ENCODE data around the gene RWDD2A. TPM values are rescaled to one million over a fixed set of nuclear protein-coding genes. Genes with fewer than 3 reads are reported as not detected.
A peak's percentile ranks its signal among the peaks of the same experiment; 100 is the strongest.

Gene RWDD2A
- total RNA-seq, 2 experiments from 2014 or later = 1.5 to 1.6 TPM

GRCh38 chr6:83193747-83194566, 800 bp downstream of the RWDD2A start:
- ChIA-PET POLR2A (interaction anchor here (0.6 to 1.3 kb wide), 2 partner anchors 128 to 129 kb away, joined by 3 read pairs; partner anchors contain the start of gene UBE3D), CTCF (interaction anchor here (1.7 to 9.7 kb wide), 3 partner anchors 15 to 128 kb away, joined by 5 to 70 read pairs (median 11); partner anchors contain the start of genes DOP1A and UBE3D)
- ATAC-seq (peak; percentile 7), DNase-seq (peak; percentile 15)
- no peak overlapping the region for H3K27ac Mint-ChIP-seq
- intact Hi-C loops (cut with micrococcal nuclease) = loop anchor here (5.0 kb wide), 1 partner anchor 127 kb away; the partner anchor contains the start of genes DOP1A and UBE3D
- peaks cover 14% of the 10 kb centered on the region for H3K36me3 Mint-ChIP-seq (ENCODE audit: low read depth)
- TF ChIP-seq, protein P1, sequence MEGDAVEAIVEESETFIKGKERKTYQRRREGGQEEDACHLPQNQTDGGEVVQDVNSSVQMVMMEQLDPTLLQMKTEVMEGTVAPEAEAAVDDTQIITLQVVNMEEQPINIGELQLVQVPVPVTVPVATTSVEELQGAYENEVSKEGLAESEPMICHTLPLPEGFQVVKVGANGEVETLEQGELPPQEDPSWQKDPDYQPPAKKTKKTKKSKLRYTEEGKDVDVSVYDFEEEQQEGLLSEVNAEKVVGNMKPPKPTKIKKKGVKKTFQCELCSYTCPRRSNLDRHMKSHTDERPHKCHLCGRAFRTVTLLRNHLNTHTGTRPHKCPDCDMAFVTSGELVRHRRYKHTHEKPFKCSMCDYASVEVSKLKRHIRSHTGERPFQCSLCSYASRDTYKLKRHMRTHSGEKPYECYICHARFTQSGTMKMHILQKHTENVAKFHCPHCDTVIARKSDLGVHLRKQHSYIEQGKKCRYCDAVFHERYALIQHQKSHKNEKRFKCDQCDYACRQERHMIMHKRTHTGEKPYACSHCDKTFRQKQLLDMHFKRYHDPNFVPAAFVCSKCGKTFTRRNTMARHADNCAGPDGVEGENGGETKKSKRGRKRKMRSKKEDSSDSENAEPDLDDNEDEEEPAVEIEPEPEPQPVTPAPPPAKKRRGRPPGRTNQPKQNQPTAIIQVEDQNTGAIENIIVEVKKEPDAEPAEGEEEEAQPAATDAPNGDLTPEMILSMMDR (IDR thresholded peaks at IDR 0.05) = no peak
- peak overlapping the region; percentile 96 for H3K4me3 Mint-ChIP-seq
- H3K4me1 Mint-ChIP-seq (ENCODE audit: low read depth) = peaks cover 44% of the 10 kb centered on the region
- no peaks in the 10 kb centered on the region for H3K9me3 Mint-ChIP-seq
- no peaks in the 10 kb centered on the region for H3K27me3 Mint-ChIP-seq

DNA sequence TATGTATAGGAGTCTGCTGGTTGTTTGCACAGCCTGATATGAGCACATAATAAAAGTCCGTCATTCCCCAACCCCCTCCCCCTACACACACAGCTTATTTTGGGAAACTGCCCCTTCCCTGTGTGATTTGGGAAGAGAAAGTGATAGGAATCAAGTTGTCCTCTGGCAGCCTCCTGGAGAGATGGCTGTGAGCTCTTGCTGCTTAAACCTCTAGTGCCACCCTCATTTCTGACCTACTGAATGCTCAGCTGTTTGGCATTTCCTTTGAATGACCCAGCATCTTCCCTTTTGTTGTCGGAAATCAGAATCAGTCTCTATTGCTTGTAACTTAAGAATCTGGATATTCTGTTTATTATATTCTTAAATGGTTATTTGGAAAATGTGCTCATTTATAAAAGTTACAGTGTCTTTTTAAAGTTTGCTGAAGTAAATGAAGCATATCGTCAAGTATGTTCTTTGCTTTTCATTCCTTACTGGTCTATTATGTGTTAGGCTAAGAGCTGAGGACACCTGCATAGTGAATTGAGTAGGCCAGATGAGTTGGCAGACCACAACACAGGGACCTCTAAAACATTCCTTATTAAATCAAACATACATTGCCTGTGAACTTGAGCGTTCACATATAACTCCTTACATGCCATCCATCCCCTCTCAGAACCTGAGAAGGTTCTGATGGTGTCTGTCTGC, 5.5 kb downstream of the RWDD2A start:
- peaks cover 2% of the 10 kb centered on the region for H3K36me3 Mint-ChIP-seq (ENCODE audit: low read depth)
- peaks cover 23% of the 10 kb centered on the region for H3K4me1 Mint-ChIP-seq (ENCODE audit: low read depth)
- H3K4me3 Mint-ChIP-seq = no peak overlapping the region
- TF ChIP-seq, protein P1 (IDR thresholded peaks at IDR 0.05) = no peak
- ATAC-seq (no peak), DNase-seq (no peak)
- no peaks in the 10 kb centered on the region for H3K27me3 Mint-ChIP-seq
- ChIA-PET POLR2A (no interaction called here), CTCF (interaction anchor here (2.5 to 2.9 kb wide), 2 partner anchors 17 to 132 kb away, joined by 15 to 21 read pairs; partner anchors contain the start of genes DOP1A and UBE3D)
- H3K27ac Mint-ChIP-seq = no peak overlapping the region
- intact Hi-C loops (cut with micrococcal nuclease) = no loop called here
- no peaks in the 10 kb centered on the region for H3K9me3 Mint-ChIP-seq

- Mint-ChIP-seq H3K27ac (no peak overlapping the region), H3K36me3 (ENCODE audit: low read depth) (peaks cover 2% of the 10 kb centered on the region)
Observed at GRCh38 chr6:83199173-83199862, 6.2 kb downstream of the RWDD2A start.

DNA sequence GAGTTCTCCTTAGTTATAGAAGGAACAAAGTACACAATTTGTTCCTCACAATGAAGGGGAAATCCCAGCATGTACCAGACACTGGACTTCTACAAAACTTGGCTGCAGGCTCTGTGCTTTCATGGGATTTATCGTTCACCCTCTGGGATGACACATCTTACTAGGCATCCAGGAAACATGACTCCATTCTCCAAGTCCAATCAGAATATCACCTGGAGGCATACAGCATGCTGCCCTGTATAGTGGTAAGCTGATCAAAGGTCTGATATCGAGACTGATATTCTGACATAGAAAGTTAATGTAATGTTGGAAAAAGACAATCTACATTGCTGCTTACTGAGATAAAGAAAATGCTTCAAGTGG, 6.7 kb downstream of the RWDD2A start:
- H3K27ac Mint-ChIP-seq = no peak overlapping the region
- TF ChIP-seq, protein P1 (IDR thresholded peaks at IDR 0.05) = no peak
- ChIA-PET CTCF (interaction anchor here (2.9 kb wide), 1 partner anchor 16 kb away, joined by 15 read pairs; no protein-coding TSS in a partner anchor), POLR2A (interaction anchor here (1.4 kb wide), 1 partner anchor 133 kb away, joined by 3 read pairs; no protein-coding TSS in a partner anchor)
- H3K4me3 Mint-ChIP-seq = no peak overlapping the region
- intact Hi-C loops (cut with micrococcal nuclease) = no loop called here
- no peaks in the 10 kb centered on the region for H3K9me3 Mint-ChIP-seq
- no peak for DNase-seq
- no peak for ATAC-seq
- H3K27me3 Mint-ChIP-seq = no peaks in the 10 kb centered on the region
- peaks cover 15% of the 10 kb centered on the region for H3K4me1 Mint-ChIP-seq (ENCODE audit: low read depth)
- peaks cover 2% of the 10 kb centered on the region for H3K36me3 Mint-ChIP-seq (ENCODE audit: low read depth)

More at GRCh38 chr6:83199173-83199862, 6.2 kb downstream of the RWDD2A start:
- ChIA-PET POLR2A (interaction anchor here (1.4 kb wide), 1 partner anchor 133 kb away, joined by 3 read pairs; no protein-coding TSS in a partner anchor), CTCF (interaction anchor here (2.5 to 2.9 kb wide), 2 partner anchors 17 to 133 kb away, joined by 15 to 21 read pairs; partner anchors contain the start of genes DOP1A and UBE3D)
- Mint-ChIP-seq H3K9me3 (no peaks in the 10 kb centered on the region), H3K4me3 (no peak overlapping the region), H3K27me3 (no peaks in the 10 kb centered on the region), H3K4me1 (ENCODE audit: low read depth) (peaks cover 19% of the 10 kb centered on the region)
- intact Hi-C loops (cut with micrococcal nuclease) = no loop called here
- TF ChIP-seq, protein P1 (IDR thresholded peaks at IDR 0.05) = no peak
- ATAC-seq = peak; percentile 78
- no peak for DNase-seq

Measured in activated CD8-positive, alpha-beta T cell treated with anti-CD3 and anti-CD28 coated beads for 36 hours (primary cell).